ENCODE data around the gene PCSK9.

DNA sequence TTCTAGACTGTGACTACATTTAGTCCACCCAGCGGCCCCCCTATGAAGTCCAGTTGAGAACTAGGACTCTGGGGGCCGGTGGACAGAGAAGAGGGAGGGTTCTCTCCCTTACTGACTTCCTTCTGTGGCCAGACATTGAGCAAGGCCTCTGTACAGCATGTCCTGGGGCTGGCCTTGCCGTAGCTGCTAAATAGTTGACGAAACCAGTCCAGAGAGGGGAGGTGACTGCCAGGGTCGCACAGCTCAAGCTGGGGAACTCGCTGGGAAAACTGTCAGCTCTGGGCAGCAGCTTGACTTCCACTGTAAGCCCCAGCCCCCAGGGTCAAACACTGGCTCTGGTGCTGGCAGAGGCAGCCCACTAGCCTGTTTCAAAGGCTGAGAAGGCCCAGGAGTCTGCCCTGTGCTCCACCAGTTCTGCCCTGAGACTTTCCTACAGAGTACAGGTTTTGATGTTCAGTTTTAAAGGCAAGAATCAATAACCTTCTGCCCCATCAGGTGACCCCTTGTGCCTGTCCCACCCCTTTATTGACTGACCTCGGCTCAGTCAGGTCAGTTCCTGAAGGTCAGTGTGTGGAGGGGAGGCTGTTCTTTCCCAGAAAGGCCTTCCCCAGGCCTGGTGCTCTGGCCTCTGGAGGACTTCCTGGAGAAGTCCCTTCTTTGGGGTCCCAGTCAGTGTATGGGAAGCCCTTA lies 14.1 kb downstream of the PCSK9 start:
- TF ChIP-seq POLR2AphosphoS5 (IDR thresholded peaks at IDR 0.05; ENCODE audit: borderline replicate concordance, low read depth, low read length) = no peak
- TF ChIP-seq EZH2 (IDR thresholded peaks at IDR 0.05) = no peak
- no peak for TF ChIP-seq FOXP2 (optimal IDR thresholded peaks at IDR 0.05; ENCODE audit: control extremely low read depth, extremely low read length, insufficient read depth)

Measured in SK-N-MC (cell line).